Left renal cortex interstitium (tissue), 4 donors: ENCODE results near the gene ROPN1. TPM values are rescaled to one million over a fixed set of nuclear protein-coding genes. Genes with fewer than 3 reads are reported as not detected.

Experiments
- DNase-seq, 4 donors: peaks; one replicate each; pipeline ENCODE4 v3.0.0-alpha.2; 2013; ENCODE audit warnings: low read depth in 4 of 4, low spot score in 2 of 4, missing footprints in 1 of 4
- polyA plus RNA-seq, 4 donors: library from polyadenylated mRNA; unstranded; fragments of 120-200 nt; gene quantifications; one replicate each; pipeline ENCODE4 v1.2.1, GENCODE V29; 2013; ENCODE audit not compliant: insufficient read length in 4 of 4

Gene ROPN1
- polyA plus RNA-seq, 4 donors = 0.09 to 0.37 (median 0.15) TPM

DNA sequence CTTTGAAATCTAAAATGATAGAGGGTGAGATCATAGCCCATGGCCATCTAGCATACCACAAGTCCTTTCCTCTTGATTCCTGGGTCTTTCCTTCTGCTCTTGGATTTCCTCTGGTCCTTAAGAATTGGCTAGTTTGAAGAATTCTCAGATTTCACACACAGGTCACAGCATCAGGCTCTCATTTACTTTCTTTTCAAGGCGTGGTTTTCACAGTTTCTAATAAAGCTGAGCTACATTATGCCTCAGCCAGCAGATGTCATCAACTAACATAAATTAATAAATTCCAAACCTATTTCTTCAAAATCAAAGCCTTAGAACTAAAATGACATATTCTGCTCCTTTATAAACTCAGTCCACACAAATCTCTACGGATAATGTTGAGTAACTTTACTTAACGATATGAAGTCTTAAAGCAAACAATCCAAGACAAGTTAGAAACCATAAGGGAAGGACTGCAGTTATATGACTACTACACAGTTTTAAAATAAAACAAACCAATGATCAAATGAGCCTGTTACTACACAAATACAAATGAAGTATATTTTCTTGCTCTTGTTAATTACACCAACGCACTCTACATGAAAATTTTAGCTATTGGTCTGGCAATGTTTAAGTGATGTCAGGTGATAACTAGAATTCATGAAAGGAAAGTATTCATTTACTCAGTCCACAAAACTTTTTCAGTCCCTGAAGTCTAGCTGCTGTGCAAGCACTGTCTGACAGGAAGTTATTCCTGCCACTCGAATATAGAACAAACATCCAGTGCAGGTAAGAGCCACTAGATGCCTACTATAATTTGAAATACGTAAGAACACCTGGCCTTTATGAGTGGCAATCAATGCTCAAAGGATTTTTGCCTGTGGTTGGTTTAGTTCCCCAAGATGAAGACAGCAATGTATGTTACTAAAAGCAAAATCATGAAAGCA, 40.1 kb downstream of the ROPN1 start:
- DNase-seq = no peak

DNA sequence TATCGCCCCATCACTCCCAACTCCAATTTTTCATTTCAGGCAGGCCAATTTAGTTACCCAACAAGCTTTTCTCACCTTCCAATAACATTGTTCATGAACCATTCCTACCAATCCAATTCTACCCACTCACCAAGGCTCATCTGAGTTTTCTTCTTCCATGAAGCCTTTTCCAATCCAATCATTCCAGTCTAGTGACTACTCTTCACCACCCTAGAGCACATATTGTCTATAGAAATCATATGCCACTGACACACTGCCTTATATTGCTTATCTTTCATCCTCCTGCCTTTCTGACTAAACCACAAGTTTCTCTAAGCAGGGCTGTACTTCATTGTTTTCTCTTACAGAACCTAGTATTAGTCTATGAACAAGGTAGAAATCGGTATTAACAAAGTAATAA, 42.3 kb downstream of the ROPN1 start:
- DNase-seq = no peak

DNA sequence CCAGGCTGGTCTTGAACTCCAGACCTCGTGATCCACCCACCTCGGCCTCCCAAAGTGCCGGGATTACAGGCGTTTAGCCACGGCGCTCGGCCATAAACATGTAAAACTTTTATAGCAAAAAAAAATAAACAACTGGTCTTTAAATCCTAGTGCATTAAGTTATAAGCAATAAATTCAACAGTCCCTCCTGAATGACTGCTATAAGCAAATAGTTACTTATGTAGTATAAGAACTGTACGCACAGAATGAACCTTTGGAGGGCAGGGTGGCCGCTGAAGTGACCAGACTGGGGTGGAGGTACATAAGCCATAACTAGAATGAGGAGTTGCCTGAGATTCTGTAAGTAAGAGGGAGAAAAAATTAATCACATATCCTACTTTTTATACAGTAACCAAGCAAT, 43.5 kb downstream of the ROPN1 start:
- DNase-seq = no peak

DNA sequence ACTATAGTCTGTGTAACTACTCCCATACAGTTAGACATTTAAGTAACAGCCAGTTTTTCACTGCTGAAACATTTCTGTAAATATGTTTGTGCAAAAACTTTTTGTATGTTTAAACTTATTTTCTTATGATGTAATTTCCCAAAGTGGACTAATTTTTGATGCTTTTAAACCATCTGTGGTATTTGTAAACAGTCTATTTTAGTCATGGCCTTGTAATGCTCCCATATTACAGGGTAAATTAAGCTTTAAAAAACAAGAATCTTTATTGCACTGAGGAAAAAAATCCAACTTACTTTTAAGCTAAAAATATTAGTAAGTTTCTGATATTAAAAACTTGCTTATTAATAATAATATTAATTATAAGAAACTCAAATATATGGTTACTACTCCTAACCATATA, 44.4 kb downstream of the ROPN1 start:
- DNase-seq = no peak

DNA sequence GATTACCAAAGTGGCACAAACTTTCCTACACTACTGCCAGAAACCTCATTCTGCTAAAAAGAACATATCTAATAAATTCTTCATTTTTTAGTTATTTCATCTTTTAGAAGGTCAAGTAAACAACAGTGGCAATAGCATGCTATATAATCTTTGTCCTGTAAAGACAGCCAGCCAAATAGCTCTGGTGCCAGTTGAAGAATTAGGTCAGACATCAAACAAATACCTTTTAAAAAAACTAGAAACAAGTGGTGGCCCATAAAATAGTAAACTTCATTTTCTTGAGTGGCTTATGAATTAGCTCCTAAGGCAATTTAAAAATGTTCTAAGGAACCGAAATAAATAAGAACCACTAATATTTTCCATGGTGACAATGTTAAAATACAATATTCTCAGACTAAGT, 50.4 kb downstream of the ROPN1 start:
- DNase-seq = no peak

DNA sequence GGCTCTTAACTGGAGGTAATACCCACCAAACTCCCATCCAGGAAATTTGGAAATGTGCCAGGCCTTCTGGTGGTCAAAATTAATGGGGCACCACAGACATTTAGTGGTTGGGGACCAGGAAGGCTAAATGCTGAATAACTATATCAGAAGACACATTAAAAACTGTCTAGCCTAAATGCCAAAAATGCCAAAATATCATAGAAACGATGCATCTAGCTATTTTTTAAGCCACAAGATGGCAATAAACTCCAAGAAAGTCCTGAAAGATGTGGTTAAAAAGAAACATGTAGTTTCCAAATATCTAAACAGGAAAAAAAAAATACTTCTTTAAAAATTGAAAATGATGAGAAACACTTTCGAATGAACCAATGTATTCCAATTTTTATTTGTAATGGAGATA, 50.8 kb downstream of the ROPN1 start:
- no peak for DNase-seq

DNA sequence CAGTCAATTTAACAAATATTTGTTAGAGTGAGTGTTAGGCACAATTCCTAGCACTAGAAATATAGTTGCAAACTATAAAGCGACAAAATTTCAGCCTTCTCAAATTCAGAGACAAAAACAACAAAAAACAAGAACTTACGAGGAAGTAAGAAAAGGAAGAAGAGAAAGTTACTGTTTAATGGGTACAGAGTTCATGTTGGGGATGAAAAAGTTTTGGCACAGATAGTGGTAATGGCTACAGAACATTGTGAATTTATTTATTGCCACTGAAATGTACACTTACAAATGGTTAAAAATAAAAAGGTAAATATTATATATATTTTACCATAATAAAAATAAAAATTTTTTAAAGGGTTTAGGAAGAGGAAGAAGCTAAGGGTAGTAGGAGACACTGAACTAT, 52.2 kb downstream of the ROPN1 start:
- no peak for DNase-seq

DNA sequence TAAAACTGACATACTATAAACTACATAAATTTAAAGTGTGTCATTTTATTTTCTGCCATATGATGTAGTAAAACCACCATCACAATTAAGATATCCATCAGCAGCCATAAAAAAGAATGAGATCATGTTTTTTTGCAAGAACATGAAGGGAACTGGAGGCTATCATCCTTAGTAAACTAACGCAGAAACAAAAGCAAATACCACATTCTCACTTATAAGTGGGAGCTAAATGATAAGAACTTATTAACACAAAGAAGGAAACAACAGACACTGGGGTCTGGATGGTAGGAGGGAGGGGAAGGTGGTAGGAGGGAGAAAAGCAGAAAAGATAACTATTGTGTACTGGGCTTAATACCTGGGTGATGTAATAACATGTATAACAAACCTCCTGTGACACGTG, 55.5 kb downstream of the ROPN1 start:
- DNase-seq = no peak

DNA sequence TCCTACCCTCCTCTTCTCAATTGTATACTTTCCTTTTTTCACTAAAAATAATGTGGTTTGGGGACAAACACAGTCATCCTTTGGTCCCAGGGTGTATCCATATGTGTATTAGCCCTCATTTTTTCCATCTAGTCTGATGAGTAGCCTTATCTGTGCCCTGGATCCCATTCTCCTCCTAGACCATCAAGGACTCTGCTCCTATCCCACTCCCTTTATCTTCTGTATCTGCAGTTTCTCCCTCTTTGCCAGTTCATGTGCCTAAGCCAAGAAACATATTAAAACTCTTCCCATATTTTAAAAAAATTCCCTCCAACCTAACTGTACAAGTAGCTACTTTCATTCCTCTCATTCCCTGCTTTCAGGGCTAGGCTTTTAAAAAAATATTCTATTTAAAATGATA, 56.1 kb downstream of the ROPN1 start:
- no peak for DNase-seq

DNA sequence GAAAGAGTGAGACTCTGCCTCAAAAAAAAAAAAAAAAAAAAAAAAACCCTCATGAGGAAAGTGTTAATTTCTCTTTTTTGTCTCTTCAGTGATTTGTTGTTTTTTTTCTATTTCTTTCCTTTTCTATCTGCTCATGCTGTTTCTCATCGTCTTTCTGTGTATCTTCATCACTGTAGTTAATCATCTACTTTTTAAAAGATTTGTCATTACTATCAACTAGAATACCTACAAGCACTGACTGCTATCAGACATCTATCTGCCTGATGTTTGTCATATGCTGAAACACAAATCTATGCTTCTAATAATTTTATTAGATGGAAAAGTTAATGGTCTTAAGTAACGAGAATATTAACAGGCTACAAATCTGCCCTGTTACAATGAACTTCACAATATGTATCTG, 57.7 kb downstream of the ROPN1 start:
- no peak for DNase-seq

DNA sequence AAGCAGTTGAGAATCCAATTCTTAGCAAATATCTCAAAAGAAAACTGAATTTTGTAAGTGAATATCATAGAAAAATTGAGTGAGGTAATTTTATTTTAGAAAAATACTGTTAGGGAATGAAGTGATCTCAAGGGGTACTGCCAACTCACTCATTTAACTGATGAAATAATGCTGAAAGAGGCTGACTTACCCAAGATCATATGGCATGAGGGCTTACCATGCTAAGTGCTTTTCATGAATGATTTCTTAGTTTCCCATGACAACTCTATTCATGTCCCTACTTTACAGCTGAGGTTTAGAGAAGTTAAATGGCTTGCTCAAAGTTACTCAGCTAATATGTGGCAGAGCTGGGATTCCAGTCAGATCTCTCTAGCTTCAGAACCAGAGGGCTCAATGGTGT, 61.5 kb downstream of the ROPN1 start:
- no peak for DNase-seq

DNA sequence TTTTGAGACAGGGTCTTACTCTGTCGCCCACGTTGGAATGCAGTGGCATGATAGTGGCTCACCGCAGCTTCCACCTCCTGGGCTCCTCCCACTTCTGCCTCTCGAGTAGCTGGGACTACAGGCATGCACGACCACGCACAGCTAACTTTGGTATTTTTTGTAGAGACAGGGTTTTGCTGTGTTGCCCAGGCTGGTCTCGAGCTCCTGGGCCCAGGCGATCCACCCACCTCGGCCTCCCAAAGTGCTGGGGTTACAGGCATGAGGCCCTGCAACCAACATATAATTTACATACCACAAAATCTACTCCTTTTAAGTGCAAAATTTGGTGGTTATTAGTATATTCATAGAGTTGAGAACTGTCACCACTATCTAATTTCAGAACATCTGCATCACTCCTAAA, 62.6 kb downstream of the ROPN1 start:
- no peak for DNase-seq

DNA sequence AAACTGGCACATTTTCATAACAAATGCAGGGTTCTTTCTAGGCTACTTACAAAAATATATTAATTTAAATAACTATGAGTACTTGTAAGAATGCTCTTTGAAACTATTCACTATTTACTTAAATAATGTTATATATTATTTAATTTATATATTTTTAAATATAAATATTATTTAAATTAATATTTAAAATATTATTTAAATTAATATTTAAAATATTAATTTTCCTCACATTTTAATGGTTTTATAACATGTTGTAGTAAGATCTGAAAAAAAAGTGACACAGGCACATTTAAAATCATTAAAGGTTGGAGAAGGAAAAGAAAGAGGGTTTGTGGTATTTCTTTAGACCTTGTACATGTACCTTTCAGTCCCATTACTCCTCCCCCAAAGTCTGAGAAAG, 65.5 kb downstream of the ROPN1 start:
- no peak for DNase-seq

DNA sequence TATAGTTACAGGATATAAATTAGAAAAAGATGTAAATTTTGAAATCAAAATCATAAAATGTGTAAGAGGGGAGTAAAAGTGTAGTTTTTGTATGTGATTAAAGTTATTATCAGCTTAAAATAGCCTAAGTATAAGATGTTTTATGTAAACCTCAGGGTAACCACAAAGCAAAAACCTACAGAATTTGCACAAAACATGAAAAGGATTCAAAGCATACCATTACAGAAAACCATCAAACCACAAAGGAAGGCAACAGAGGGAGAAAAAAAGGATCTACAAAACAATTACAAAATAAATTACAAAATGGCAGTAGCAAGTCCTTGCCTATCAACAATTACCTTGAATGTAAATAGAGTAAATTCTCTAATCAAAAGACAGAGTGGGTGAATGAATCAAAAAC, 71.1 kb downstream of the ROPN1 start:
- DNase-seq = no peak

DNA sequence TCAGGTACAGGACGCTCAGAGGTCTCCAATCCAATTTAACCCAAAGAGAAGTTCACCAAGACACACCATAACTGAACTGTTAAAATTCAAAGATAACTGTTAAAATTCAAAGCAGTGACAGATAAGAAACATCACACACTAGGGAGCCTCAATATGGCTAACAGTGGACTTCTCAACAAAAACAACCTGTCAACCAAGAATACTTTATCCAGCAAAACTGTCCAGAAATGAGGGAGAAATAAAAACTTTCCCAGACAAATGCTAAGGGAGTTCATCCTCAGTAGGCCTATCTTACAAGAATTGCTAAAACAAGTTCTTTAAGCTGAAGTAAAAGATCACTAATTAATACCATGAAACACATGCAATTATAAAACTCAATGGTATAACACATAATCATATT, 71.5 kb downstream of the ROPN1 start:
- DNase-seq = peak in 1 of 4 donors; percentile 4

DNA sequence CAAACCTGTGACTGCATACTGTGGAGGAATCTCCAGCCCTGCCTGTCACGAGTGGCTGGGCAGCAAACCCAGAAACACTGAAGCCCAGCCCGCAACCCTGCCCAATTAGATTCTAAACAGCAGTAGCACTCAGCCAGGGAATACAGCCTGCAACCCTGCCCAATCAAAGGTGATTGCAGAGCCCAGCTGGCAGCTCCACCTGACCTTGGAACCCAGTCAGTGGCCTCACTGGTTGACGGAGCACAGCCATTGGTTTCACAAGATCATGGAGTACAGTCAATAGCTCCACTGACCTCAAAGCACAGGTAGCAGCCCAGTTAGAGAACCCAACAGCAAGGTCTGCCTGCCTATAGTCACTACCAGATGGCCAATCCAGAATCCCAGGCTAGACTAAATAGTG, 72.6 kb downstream of the ROPN1 start:
- DNase-seq = no peak

Other genes with a start within 250 kb of the ROPN1 start
- gene MYLK, start 107.8 kb downstream of the ROPN1 start, polyA plus RNA-seq = 100 to 1,000 TPM; 131 to 221 (median 149) TPM
- gene CCDC14, start 30.9 kb downstream of the ROPN1 start, polyA plus RNA-seq = 100 to 1,000 TPM in 3 of 4 donors, 10 to 100 TPM in 1; 97.5 to 186 (median 147) TPM
- gene KALRN, start 41.2 kb upstream of the ROPN1 start, polyA plus RNA-seq = 10 to 100 TPM; 22.3 to 31.0 (median 27.0) TPM